Fibroblast of lung (primary cell): ENCODE data around the gene ADAMTS16.

Experiments
- CTCF ChIP-seq, 2 donors: IDR thresholded peaks in 1 of 2; conservative IDR thresholded peaks in 1 of 2; 1 replicate in 1 of 2; 2 replicates in 1 of 2; pipeline ENCODE4 v1.5.1; 2011 to 2012; ENCODE audit warnings: low read length in 2 of 2, control low read depth in 1 of 2, inconsistent platforms in 1 of 2, low read depth in 1 of 2, mild to moderate bottlenecking in 1 of 2
- EZH2 ChIP-seq: IDR thresholded peaks from 2 replicates; pipeline ENCODE4 v1.5.1; 2012; ENCODE audit warnings: low read length, control low read depth, mild to moderate bottlenecking; ENCODE audit errors: missing control alignments

GRCh38 chr5:5183933-5184332 is 43.8 kb downstream of the ADAMTS16 start:
- TF ChIP-seq CTCF (conservative IDR thresholded peaks at IDR 0.05 in 1 of 2, IDR thresholded peaks at IDR 0.05 in 1 of 2; ENCODE audit: low read depth in 1 of 2, low read length in 2 of 2) (no peak), EZH2 (no peak)
